Measurements from ENCODE around the gene FUT6.

- no peak for TF ChIP-seq GATA2 (IDR thresholded peaks at IDR 0.05; ENCODE audit: low read depth, low read length)
- no peak for TF ChIP-seq GATA3 (IDR thresholded peaks at IDR 0.05; ENCODE audit: low read depth, low read length)
Measured at GRCh38 chr19:5818594-5818993, 20.9 kb downstream of the FUT6 start.
